Endothelial cell of umbilical vein (primary cell): Measurements from ENCODE around the gene CNTN5. TPM values are rescaled to one million over a fixed set of nuclear protein-coding genes. Genes with fewer than 3 reads are reported as not detected.

Experiments
- BruUV-seq: library from RNA; stranded (reverse); fragments of 400-500 nt; replicated peaks from 2 replicates; lab custom pipeline; 2021; lab: Mats Ljungman, UMichigan
- CTCF ChIA-PET: fragments of 300-600, 350-600 bp; sonication (Branson Sonifier 250); formaldehyde crosslinking; loops from one replicate; lab custom pipeline; 2021; ENCODE audit warnings: antibody characterized with exemption, inconsistent platforms; lab: Charles Lee
- POLR2A ChIA-PET: fragments of 300-600, 350-600 bp; sonication (Branson Sonifier 250); formaldehyde crosslinking; loops from one replicate; lab custom pipeline; 2021; ENCODE audit warnings: antibody characterized with exemption, inconsistent platforms; lab: Charles Lee
- DNase-seq: peaks from one replicate; pipeline ENCODE4 v3.0.0-alpha.2; 2011; ENCODE audit warnings: low read depth, low spot score
- FAIRE-seq: peaks from 2 replicates; lab custom pipeline; 2011; peaks lifted over from hg19 to GRCh38; lab: Jason Lieb, UNC
- H2AFZ ChIP-seq: 2 replicates; pipeline ENCODE4 v1.6.0; 2012; ENCODE audit warnings: low read depth, low read length, control low read depth, inconsistent platforms
- H3K27ac ChIP-seq: 2 replicates; pipeline ENCODE4 v1.5.1; 2011; ENCODE audit warnings: low read depth, mild to moderate bottlenecking, control low read depth, low read length, moderate library complexity; ENCODE audit not compliant: insufficient read depth
- H3K27me3 ChIP-seq, 2 experiments: 2 replicates each; pipeline versions ENCODE4 v1.6.0 to v1.6.1; 2011; ENCODE audit warnings: low read length in 2 of 2, mixed read lengths in 1 of 2; ENCODE audit not compliant: control insufficient read depth in 2 of 2, insufficient read depth in 2 of 2
- H3K36me3 ChIP-seq, 2 experiments: 2 replicates in 1 of 2; 3 replicates in 1 of 2; pipeline ENCODE4 v1.5.1; 2011; ENCODE audit warnings: low read length in 2 of 2, mild to moderate bottlenecking in 1 of 2, moderate library complexity in 1 of 2; ENCODE audit not compliant: control insufficient read depth in 2 of 2, insufficient read depth in 2 of 2; ENCODE audit errors: extremely low read depth in 1 of 2
- H3K4me1 ChIP-seq: 3 replicates; pipeline ENCODE4 v1.5.1; 2011; ENCODE audit warnings: mild to moderate bottlenecking, low read length; ENCODE audit not compliant: control insufficient read depth, insufficient read depth; ENCODE audit errors: extremely low read depth
- H3K4me2 ChIP-seq: 2 replicates; pipeline ENCODE4 v1.6.1; 2011; ENCODE audit warnings: low read length, control low read depth, mixed read lengths; ENCODE audit not compliant: insufficient read depth
- H3K4me3 ChIP-seq, 3 experiments: fragments of 200-600 bp in 1 of 3; sonication (generic), shearing (Covaris generic) in 1 of 3; replicated peaks in 1 of 3; 2 replicates each; pipeline ENCODE4 v1.5.1; 2011 to 2016; ENCODE audit warnings: control low read depth in 3 of 3, low read length in 3 of 3, mild to moderate bottlenecking in 2 of 3, inconsistent platforms in 1 of 3, low read depth in 1 of 3, moderate library complexity in 1 of 3; ENCODE audit not compliant: insufficient read depth in 1 of 3
- H3K79me2 ChIP-seq: 2 replicates; pipeline ENCODE4 v1.6.0; 2012; ENCODE audit warnings: low read length, inconsistent platforms; ENCODE audit not compliant: control insufficient read depth, insufficient read depth
- H3K9ac ChIP-seq: replicated peaks from 2 replicates; pipeline ENCODE3; 2011; ENCODE audit warnings: low read length, control low read depth; ENCODE audit not compliant: insufficient read depth; ENCODE audit errors: extremely low read depth
- H3K9me1 ChIP-seq: replicated peaks from 3 replicates; pipeline ENCODE4 v1.6.0; 2011; ENCODE audit warnings: mild to moderate bottlenecking, low read length; ENCODE audit not compliant: control insufficient read depth, insufficient read depth; ENCODE audit errors: extremely low read depth
- H3K9me3 ChIP-seq: replicated peaks from 2 replicates; pipeline ENCODE4 v1.5.1; 2012; ENCODE audit warnings: low read length, inconsistent platforms; ENCODE audit not compliant: control insufficient read depth, insufficient read depth
- H4K20me1 ChIP-seq: replicated peaks from 2 replicates; pipeline ENCODE3; 2011; ENCODE audit warnings: mild to moderate bottlenecking, low read length; ENCODE audit not compliant: control insufficient read depth, insufficient read depth; ENCODE audit errors: extremely low read depth
- CTCF ChIP-seq, 2 donors: IDR thresholded peaks; 1 replicate in 1 of 2; 2 replicates in 1 of 2; pipeline ENCODE4 v1.5.1; 2011; ENCODE audit warnings: low read length in 2 of 2, mild to moderate bottlenecking in 2 of 2, moderate library complexity in 2 of 2, control low read depth in 1 of 2, inconsistent platforms in 1 of 2, low read depth in 1 of 2; ENCODE audit not compliant: insufficient read depth in 1 of 2; ENCODE audit errors: extremely low read depth in 1 of 2
- EZH2 ChIP-seq: IDR thresholded peaks from 2 replicates; pipeline ENCODE4 v1.6.1; 2012; ENCODE audit warnings: borderline replicate concordance, low read depth, mild to moderate bottlenecking, moderate library complexity, low read length, inconsistent platforms; ENCODE audit not compliant: severe bottlenecking
- FOS ChIP-seq: IDR thresholded peaks from 2 replicates; pipeline ENCODE4 v1.6.1; 2011; ENCODE audit warnings: mild to moderate bottlenecking, low read length, moderate library complexity, borderline replicate concordance; ENCODE audit not compliant: insufficient read depth
- GATA2 ChIP-seq: IDR thresholded peaks from 2 replicates; pipeline ENCODE4 v1.7.0; 2011; ENCODE audit warnings: low read depth, mild to moderate bottlenecking, moderate library complexity, mixed read lengths, low read length; ENCODE audit not compliant: insufficient read length, insufficient read depth
- JUN ChIP-seq: IDR thresholded peaks from 2 replicates; pipeline ENCODE4 v1.6.1; 2011; ENCODE audit warnings: borderline replicate concordance, low read depth; ENCODE audit not compliant: insufficient read length, insufficient read depth
- MAX ChIP-seq: IDR thresholded peaks from 2 replicates; pipeline ENCODE4 v1.6.1; 2011; ENCODE audit not compliant: insufficient read depth, insufficient read length
- MYC ChIP-seq: IDR thresholded peaks from one replicate; pipeline ENCODE4 v1.6.1; 2011; ENCODE audit warnings: mild to moderate bottlenecking, low read depth, low read length
- POLR2A ChIP-seq: IDR thresholded peaks from 2 replicates; pipeline ENCODE4 v1.6.1; 2012; ENCODE audit warnings: low read depth, mild to moderate bottlenecking, control low read depth, low read length
- POLR2AphosphoS5 ChIP-seq: IDR thresholded peaks from 2 replicates; pipeline ENCODE4 v1.6.1; 2012; ENCODE audit warnings: low read depth, mild to moderate bottlenecking, control low read depth, low read length, moderate library complexity; ENCODE audit not compliant: insufficient read depth
- dilution Hi-C: fragments of 300-500 bp; cut with MboI; formaldehyde crosslinking; loops from one replicate; pipeline ENCODE4 v1.15.0; 2019; ENCODE audit warnings: low sequenced_read_pairs; ENCODE audit not compliant: extremely low pct_ligation_motif_present
- intact Hi-C: fragments of 100-400 bp; cut with micrococcal nuclease; formaldehyde crosslinking; loops from one replicate; pipeline ENCODE4 v1.10.0; 2022
- polyA plus RNA-seq, 4 experiments: library from polyadenylated mRNA; depleted of rRNA in 3 of 4; stranded (reverse) in 3 of 4; unstranded in 1 of 4; fragments of >200 nt; gene quantifications; 2 replicates each; pipeline versions ENCODE4 v1.2.1 to v1.2.3, GENCODE V29; 2011 to 2012; ENCODE audit warnings: missing spikeins in 1 of 4
- total RNA-seq: library from RNA; stranded (reverse); gene quantifications from 2 replicates; pipeline ENCODE4 v1.2.3, GENCODE V29; 2021

CNTN5 gene
- total and polyA plus RNA-seq, 2 donors (not counting 3 experiments of a cell fraction or from before 2014, with no cell fraction given), result not detected

- Histone ChIP-seq H3K79me2 (no peaks in the 10 kb centered on the region), H3K9me3 (no peaks in the 10 kb centered on the region), H2AFZ (no peak overlapping the region), H3K9ac (no peak overlapping the region), H3K36me3 (no peaks in the 10 kb centered on the region), H3K4me3 (no peak overlapping the region), H3K4me1 (no peaks in the 10 kb centered on the region), H3K9me1 (no peaks in the 10 kb centered on the region), H4K20me1 (no peaks in the 10 kb centered on the region), H3K4me2 (no peak overlapping the region), H3K27ac (no peak overlapping the region), H3K27me3 (no peaks in the 10 kb centered on the region)
- FAIRE-seq (no peak), DNase-seq (no peak)
- intact Hi-C loops, result no loop called here
- no TSS peak for BruUV-seq
- POLR2A ChIA-PET, result no interaction called here
- CTCF ChIA-PET, result no interaction called here
- dilution Hi-C loops, result no loop called here
- TF ChIP-seq CTCF (IDR thresholded peaks at IDR 0.05; ENCODE audit: extremely low read depth in 1 of 2, insufficient read depth in 1 of 2, low read depth in 1 of 2, low read length in 2 of 2), result no peak
- TF ChIP-seq GATA2, result no peak
- TF ChIP-seq JUN, result no peak
- TF ChIP-seq EZH2, result no peak
- no peak for TF ChIP-seq FOS
- TF ChIP-seq POLR2A, result no peak
- TF ChIP-seq MAX, result no peak
- no peak for TF ChIP-seq POLR2AphosphoS5
- TF ChIP-seq MYC, result no peak
Measured at GRCh38 chr11:99160447-99160846, 139.7 kb downstream of the CNTN5 start.
